Colonic mucosa (tissue), 4 donors: ENCODE measurements around the gene NTHL1. TPM values are rescaled to one million over a fixed set of nuclear protein-coding genes. Genes with fewer than 3 reads are reported as not detected.
A peak's percentile ranks its signal among the peaks of the same experiment; 100 is the strongest.

Experiments used
- DNase-seq: peaks from one replicate; pipeline ENCODE4 v3.0.0-alpha.2; 2020
- H3K27ac ChIP-seq: fragments of 200-600 bp; one replicate; pipeline ENCODE4 v1.8.0; 2021
- H3K27me3 ChIP-seq: fragments of 200-600 bp; one replicate; pipeline ENCODE4 v1.8.0; 2021
- H3K36me3 ChIP-seq: fragments of 200-600 bp; one replicate; pipeline ENCODE4 v1.8.0; 2021
- H3K4me1 ChIP-seq: fragments of 200-600 bp; one replicate; pipeline ENCODE4 v1.8.0; 2021; ENCODE audit warnings: mild to moderate bottlenecking
- H3K4me3 ChIP-seq: fragments of 200-600 bp; one replicate; pipeline ENCODE4 v1.8.0; 2021
- H3K9ac ChIP-seq, 2 donors: one replicate each; pipeline ENCODE4 v1.7.0; 2013; ENCODE audit warnings: control low read depth in 2 of 2, low read depth in 2 of 2, low read length in 2 of 2
- H3K9me3 ChIP-seq: fragments of 200-600 bp; one replicate; pipeline ENCODE4 v1.8.0; 2021
- intact Hi-C: fragments of 100-400 bp; cut with DNase I; formaldehyde crosslinking; loops from one replicate; pipeline ENCODE4 v1.14.1; 2022
- total RNA-seq, 2 donors: library from RNA; stranded (reverse); fragmentation: NEBNext Ultra II Directional in 1 of 2; extraction: Animal tissue kit (Norgen Biotek cat#: 25700) in 1 of 2; gene quantifications; one replicate each; pipeline ENCODE4 v1.2.1, GENCODE V29; 2021
- TF ChIP-seq, protein P1 (sequence below): fragments of 200-600 bp; IDR thresholded peaks from one replicate; pipeline ENCODE4 v1.8.0; 2022; ENCODE audit warnings: antibody characterized with exemption, mild to moderate bottlenecking
- donor health status: healthy.
- donor health status: DM: no; HTN: no; CAD: no.
- donor health status: DM: no; HTN: no; CAD: no.

The NTHL1 gene
- total RNA-seq, 2 donors from 2014 or later, result 30.1 to 96.8 TPM

DNA sequence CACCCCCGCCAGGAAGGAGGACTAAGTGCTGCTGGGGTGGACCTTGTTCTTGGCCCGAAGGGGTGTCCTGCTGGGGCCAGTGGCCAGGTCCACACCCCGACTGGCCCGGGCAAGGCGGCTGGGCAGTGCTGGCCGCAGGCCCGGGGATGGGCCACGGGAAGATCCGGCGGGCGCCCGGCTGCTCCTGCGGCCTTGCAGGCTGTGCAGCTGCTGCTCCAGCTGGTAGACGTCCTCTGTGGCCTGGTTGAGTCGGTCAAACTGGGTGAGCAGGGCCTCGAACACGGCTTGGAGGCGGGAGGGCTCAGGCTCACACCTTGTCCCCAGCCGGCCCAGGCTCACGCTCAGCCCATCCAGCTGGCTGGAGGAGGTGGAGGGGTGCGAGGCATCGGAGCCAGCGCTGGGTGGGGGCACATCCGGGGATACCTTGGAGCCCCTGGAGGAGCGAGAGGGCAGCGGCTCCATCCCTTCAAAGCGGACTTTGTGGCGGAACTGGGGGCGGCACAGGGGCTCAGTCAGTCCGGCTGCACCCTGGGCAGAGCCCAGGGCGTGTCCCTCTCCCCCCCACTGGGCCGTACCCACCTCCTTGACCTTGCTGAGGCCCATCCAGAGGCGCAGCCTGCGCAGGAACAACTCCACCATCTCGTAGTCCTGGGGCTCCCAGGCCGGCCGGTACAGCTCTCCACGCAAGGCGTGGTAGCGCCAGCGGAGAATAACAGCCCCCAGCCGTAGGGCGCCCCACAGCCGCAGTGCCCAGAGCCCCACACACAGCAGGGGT, 42.3 kb upstream of the NTHL1 start:
- Histone ChIP-seq H3K36me3 (peaks cover 12% of the 10 kb centered on the region), H3K9ac (peak overlapping the region; percentile 66 to 84), H3K27ac (peak overlapping the region; percentile 79), H3K4me3 (peak overlapping the region; percentile 38), H3K4me1 (peaks cover 4% of the 10 kb centered on the region), H3K9me3 (no peaks in the 10 kb centered on the region), H3K27me3 (no peaks in the 10 kb centered on the region)
- no peak for DNase-seq
- TF ChIP-seq, protein P1, sequence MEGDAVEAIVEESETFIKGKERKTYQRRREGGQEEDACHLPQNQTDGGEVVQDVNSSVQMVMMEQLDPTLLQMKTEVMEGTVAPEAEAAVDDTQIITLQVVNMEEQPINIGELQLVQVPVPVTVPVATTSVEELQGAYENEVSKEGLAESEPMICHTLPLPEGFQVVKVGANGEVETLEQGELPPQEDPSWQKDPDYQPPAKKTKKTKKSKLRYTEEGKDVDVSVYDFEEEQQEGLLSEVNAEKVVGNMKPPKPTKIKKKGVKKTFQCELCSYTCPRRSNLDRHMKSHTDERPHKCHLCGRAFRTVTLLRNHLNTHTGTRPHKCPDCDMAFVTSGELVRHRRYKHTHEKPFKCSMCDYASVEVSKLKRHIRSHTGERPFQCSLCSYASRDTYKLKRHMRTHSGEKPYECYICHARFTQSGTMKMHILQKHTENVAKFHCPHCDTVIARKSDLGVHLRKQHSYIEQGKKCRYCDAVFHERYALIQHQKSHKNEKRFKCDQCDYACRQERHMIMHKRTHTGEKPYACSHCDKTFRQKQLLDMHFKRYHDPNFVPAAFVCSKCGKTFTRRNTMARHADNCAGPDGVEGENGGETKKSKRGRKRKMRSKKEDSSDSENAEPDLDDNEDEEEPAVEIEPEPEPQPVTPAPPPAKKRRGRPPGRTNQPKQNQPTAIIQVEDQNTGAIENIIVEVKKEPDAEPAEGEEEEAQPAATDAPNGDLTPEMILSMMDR, result no peak
- intact Hi-C loops, result loop anchor here (5.0 to 10.0 kb wide), 2 partner anchors 47 to 65 kb away; partner anchors contain the start of genes NHERF2 and PKD1

DNA sequence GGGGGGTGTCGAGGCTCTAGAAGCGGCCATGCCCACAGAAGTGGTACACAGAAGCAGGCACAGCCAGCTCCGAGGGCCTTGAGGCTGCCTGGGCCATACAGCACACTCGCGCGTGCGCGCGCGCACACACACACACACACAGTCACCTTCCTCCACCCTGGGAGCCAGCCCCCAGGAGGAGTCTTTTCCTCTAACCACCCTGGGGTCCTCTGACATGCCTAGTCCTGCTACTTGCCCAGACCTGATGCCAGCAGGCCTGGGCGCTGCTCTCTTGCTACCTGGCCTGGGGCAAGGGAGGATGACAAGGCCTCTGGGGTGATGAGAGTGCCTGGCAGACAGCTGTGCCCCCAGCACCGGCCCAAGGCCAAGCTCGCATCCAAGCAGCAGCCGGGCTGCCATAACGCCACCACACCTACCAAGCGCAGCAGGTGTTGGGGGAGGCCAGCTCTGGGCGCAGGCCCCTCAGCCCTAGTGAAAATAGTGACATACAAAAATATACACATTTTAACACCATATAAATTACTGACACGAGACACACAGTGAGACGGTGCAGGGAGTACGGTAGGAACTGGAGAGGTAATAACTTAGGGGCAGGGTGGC, 41.2 kb upstream of the NTHL1 start:
- DNase-seq, result no peak
- intact Hi-C loops, result loop anchor here (5.0 to 10.0 kb wide), 2 partner anchors 48 to 64 kb away; partner anchors contain the start of genes NHERF2 and PKD1
- H3K27ac ChIP-seq, result no peak overlapping the region

DNA sequence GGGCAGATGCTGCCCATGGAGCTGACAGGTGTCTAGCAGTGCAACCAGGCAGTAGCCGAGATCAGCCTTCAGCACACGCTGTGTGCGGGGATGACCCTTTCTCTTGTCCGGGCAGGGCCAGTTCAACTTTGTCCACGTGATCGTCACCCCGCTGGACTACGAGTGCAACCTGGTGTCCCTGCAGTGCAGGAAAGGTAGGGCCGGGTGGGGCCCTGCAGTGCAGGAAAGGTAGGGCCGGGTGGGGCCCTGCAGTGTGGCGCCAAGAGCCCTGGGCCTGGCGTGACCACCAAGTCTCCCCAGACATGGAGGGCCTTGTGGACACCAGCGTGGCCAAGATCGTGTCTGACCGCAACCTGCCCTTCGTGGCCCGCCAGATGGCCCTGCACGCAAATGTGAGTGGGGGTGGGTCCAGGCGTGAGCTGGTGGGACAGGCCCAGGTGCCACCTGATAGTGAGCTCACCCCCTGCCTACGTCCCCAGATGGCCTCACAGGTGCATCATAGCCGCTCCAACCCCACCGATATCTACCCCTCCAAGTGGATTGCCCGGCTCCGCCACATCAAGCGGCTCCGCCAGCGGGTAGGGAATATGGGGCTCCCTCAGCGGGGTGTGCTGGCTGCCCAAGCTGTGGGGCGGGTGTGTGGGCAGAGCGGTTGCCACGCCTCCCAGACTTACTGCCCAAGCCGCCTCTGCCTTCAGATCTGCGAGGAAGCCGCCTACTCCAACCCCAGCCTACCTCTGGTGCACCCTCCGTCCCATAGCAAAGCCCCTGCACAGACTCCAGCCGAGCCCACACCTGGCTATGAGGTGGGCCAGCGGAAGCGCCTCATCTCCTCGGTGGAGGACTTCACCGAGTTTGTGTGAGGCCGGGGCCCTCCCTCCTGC, 40.4 kb upstream of the NTHL1 start:
- Histone ChIP-seq H3K9ac (no peak overlapping the region), H3K4me3 (no peak overlapping the region), H3K27ac (no peak overlapping the region), H3K36me3 (peaks cover 12% of the 10 kb centered on the region), H3K27me3 (no peaks in the 10 kb centered on the region), H3K4me1 (peaks cover 4% of the 10 kb centered on the region), H3K9me3 (no peaks in the 10 kb centered on the region)
- TF ChIP-seq, protein P1, result no peak
- peak; percentile 42 for DNase-seq
- intact Hi-C loops, result loop anchor here (5.0 to 10.0 kb wide), 2 partner anchors 49 to 63 kb away; partner anchors contain the start of genes NHERF2 and PKD1

More for the DNA sequence above, 41.2 kb upstream of the NTHL1 start:
- no peaks in the 10 kb centered on the region for H3K9me3 ChIP-seq
- no peak overlapping the region for H3K9ac ChIP-seq
- peaks cover 4% of the 10 kb centered on the region for H3K4me1 ChIP-seq
- TF ChIP-seq, protein P1, result no peak
- no peak overlapping the region for H3K4me3 ChIP-seq
- no peaks in the 10 kb centered on the region for H3K27me3 ChIP-seq
- peaks cover 12% of the 10 kb centered on the region for H3K36me3 ChIP-seq

DNA sequence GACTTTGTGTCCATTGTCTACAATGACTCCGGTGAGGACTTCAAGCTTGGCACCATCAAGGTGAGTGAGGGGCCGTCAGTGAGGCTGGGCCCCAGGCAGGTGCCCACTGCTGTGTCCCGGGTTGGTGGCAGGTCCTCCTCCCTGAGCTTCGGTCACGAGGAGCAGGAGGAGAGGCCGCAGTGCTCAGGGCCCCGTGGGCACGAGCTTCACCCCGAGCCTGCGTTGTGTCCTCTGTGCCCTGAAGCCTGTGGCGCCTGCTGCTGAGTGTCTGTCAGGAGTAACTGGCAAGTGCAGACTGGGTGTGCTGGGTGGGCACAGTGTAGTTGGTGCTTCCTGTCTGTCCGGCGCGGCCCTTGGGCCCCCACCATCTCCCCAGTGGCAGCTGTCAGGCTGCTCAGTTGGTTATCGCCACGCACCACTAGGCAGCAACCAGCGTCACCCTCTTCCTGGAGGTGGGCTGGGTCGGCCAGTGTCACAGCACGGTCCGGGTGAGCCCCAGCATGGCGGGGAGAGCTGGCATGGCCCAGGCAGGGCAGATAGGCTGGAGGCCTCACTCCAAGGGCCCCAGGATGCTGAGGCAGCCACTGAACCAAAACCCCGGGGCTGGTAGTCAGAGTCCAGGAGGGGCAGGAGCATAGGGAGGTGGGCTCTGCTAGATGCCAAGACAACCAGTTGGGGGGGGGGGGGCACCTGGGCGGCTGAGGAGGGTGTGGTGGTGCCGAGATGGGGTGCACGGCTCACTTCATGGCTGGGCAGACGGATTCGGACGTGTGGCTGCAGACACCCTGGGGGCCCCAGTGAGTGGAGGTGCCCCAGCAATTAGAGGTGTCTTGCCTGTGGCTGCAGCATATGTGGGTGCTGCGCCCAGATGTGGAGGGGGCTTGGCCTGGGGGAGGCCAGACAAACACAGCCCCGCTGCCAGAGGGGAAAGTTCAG, 39.4 kb upstream of the NTHL1 start:
- TF ChIP-seq, protein P1, result no peak
- intact Hi-C loops, result loop anchor here (5.0 to 10.0 kb wide), 2 partner anchors 50 to 62 kb away; partner anchors contain the start of genes NHERF2 and PKD1
- Histone ChIP-seq H3K36me3 (peaks cover 12% of the 10 kb centered on the region), H3K9ac (no peak overlapping the region), H3K4me3 (no peak overlapping the region), H3K27me3 (no peaks in the 10 kb centered on the region), H3K27ac (no peak overlapping the region), H3K4me1 (no peaks in the 10 kb centered on the region), H3K9me3 (no peaks in the 10 kb centered on the region)
- DNase-seq, result no peak
